Stimulated activated CD8-positive, alpha-beta memory T cell treated with anti-CD3 and anti-CD28 coated beads, Interleukin-4, amount 100 ng/mL, for 4 hours (primary cell): ENCODE results near the gene PDE11A.

Experiments
- DNase-seq, 2 donors: peaks; one replicate each; pipeline ENCODE4 v3.0.0-alpha.2; 2020; ENCODE audit warnings: low read depth in 2 of 2, low spot score in 1 of 2

Gene PDE11A

DNA sequence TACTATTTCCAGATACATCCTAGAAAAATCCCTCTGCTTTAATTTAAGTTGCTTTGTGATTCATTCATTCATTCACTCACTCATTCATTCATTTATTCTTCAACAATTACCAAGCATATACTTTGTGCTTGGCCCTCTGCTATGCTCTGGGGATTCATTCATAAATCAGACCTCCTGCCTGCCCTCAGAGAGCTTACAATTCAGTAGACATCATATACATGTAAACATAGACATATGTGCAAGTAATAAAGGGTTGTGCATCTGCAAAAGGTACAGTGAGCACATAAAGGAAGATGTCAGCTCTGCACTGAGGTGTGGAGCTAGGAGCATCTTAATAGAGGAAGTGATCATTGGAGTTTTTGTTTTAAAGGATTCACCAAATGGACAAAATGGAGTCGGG is 490.6 kb downstream of the PDE11A start:
- no peak for DNase-seq

DNA sequence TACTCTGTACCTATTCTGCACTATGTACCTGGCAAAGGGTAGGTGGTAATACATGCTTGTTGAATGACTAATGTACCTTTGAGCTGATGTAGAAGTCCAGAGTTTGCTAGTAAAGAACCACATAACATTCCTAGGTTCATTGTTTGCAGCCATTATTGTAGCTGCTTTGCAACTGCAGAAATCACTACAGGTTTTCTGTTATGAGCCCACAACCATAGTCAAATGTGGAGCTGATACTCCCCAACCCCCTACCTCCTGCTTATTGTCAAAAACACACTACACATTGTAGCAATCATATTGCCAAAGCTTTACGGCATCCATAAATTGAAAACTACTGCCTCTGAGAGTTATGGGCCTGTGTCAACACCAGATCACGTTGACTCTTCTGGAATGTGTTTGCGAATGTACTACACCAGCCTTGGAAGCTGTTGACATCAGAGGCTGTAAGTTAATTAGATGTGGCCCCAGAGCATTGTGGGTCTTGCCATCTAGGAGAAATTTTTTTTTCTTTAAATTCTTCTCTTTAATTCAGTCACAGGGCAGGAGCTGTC is 493.0 kb downstream of the PDE11A start:
- DNase-seq, result no peak

DNA sequence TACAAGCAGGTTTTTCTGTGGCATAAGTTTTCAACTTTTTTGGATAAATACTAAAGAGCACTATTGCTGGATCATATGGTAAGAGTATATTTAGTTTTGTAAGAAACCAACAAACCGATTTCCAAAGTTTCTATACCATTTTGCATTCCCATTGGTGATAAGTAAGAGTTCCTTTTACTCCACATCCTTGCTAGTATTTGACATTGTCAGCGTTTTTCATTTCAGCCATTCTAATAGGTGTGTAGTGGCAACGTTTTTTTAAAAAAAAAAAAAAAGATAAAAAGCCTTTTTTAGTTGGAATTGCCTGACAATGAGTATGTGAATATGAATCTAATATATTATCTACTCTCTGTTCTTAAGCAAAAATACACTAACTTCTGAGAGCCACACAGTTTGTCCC is 494.1 kb downstream of the PDE11A start:
- no peak for DNase-seq

DNA sequence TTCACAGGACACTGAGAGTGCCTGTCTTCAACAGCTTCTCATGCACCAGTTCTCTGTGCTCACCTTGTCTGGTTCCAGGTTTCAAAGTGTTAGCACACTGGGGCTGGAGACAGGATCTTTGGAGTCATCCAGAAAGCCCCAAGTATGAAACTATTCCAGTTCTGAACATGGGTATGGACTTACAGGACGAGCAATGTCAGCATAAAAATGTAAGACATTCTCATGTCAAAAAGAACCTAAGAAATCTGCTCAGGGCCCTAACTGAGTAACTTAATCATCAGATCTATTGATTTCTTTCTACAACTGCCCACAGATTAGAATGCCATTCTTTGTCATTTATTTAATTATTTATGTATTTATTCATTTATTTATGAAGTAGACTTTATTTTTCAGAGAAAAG is 495.5 kb downstream of the PDE11A start:
- no peak for DNase-seq

DNA sequence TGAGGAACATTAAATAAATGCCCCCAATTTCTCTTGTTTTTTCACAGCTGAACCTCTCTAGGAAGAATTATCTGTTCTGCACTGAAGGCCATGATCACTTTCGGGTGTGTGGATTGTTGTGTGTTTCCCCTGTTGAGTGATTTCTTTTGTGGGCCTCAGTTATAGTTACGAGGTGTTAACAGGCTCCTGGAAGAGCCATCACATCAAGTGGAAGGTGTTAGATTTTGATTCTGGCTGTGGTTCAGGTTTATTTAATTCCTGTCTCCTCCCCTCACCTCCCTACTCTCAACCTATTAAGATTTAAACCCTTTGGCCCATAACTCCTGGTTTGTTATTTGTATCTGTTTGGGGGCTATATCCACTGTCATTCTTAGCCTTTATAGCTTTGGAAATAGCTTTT is 497.2 kb downstream of the PDE11A start:
- DNase-seq, result no peak

DNA sequence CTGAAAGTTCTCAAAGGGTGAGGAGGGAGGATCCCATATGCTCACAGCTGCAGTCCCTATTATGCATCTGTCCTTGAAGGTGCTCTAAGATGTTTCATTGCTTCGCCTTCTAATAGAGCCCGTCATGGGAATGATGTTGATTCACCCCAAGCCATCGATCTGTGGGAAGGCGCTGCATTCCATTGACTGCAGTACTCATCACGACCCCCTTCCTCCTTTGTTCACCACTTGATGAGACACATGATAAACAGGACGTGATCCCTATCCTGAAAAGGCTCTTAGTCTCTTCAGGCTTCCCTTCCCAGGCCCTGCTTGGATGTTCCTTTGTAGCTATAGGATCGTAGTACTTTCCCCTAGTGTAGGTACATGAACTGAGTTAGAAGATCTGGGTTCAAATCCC is 498.2 kb downstream of the PDE11A start:
- no peak for DNase-seq
